ENCODE results near the gene TRAFD1.
"Not testable (repeated sequence)": the region's sequence is repeated elsewhere in the genome, so short reads cannot be mapped to it uniquely, and the experiment has no call there.

Gene TRAFD1

GRCh38 chr12:112126911-112127310 lies 1.6 kb downstream of the TRAFD1 start:
- Mint-ChIP-seq H3K27ac (peak overlapping the region; percentile 83), H3K4me3 (peak overlapping the region; percentile 85), H3K27me3 (ENCODE audit: low read depth) (peaks cover 2% of the 10 kb centered on the region), H3K36me3 (ENCODE audit: low read depth) (peaks cover 16% of the 10 kb centered on the region), H3K4me1 (ENCODE audit: low read depth) (peaks cover 49% of the 10 kb centered on the region), H3K9me3 (no peaks in the 10 kb centered on the region)
- no peak for DNase-seq (ENCODE audit: low spot score)

GRCh38 chr12:112130441-112130998 lies 5.2 kb downstream of the TRAFD1 start:
- peaks cover 54% of the 10 kb centered on the region for H3K4me1 Mint-ChIP-seq (ENCODE audit: low read depth)
- peaks cover 33% of the 10 kb centered on the region for H3K36me3 Mint-ChIP-seq (ENCODE audit: low read depth)
- H3K27ac Mint-ChIP-seq: peak overlapping the region; percentile 87
- no peak for DNase-seq (ENCODE audit: low spot score)
- no peaks in the 10 kb centered on the region for H3K27me3 Mint-ChIP-seq (ENCODE audit: low read depth)
- H3K9me3 Mint-ChIP-seq: no peaks in the 10 kb centered on the region
- peak overlapping the region; percentile 75 for H3K4me3 Mint-ChIP-seq

- H3K36me3 Mint-ChIP-seq (ENCODE audit: low read depth): peaks cover 28% of the 10 kb centered on the region
- no peaks in the 10 kb centered on the region for H3K27me3 Mint-ChIP-seq (ENCODE audit: low read depth)
- no peak overlapping the region for H3K27ac Mint-ChIP-seq
- H3K4me1 Mint-ChIP-seq (ENCODE audit: low read depth): peaks cover 48% of the 10 kb centered on the region
- DNase-seq (ENCODE audit: low spot score): no peak
- H3K4me3 Mint-ChIP-seq: peak overlapping the region; percentile 75
- H3K9me3 Mint-ChIP-seq: no peaks in the 10 kb centered on the region
Observed at GRCh38 chr12:112131686-112132085, 6.3 kb downstream of the TRAFD1 start.

GRCh38 chr12:112133418-112133817 lies 8.1 kb downstream of the TRAFD1 start:
- H3K4me3 Mint-ChIP-seq: no peak overlapping the region
- H3K36me3 Mint-ChIP-seq (ENCODE audit: low read depth): peaks cover 25% of the 10 kb centered on the region
- peaks cover 35% of the 10 kb centered on the region for H3K4me1 Mint-ChIP-seq (ENCODE audit: low read depth)
- no peak for DNase-seq (ENCODE audit: low spot score)
- no peaks in the 10 kb centered on the region for H3K9me3 Mint-ChIP-seq
- no peaks in the 10 kb centered on the region for H3K27me3 Mint-ChIP-seq (ENCODE audit: low read depth)
- H3K27ac Mint-ChIP-seq: no peak overlapping the region

- no peaks in the 10 kb centered on the region for H3K27me3 Mint-ChIP-seq (ENCODE audit: low read depth)
- no peak for DNase-seq (ENCODE audit: low spot score)
- H3K27ac Mint-ChIP-seq: no peak overlapping the region
- H3K36me3 Mint-ChIP-seq (ENCODE audit: low read depth): peaks cover 28% of the 10 kb centered on the region
- H3K4me1 Mint-ChIP-seq (ENCODE audit: low read depth): peaks cover 25% of the 10 kb centered on the region
- H3K4me3 Mint-ChIP-seq: no peak overlapping the region
- H3K9me3 Mint-ChIP-seq: no peaks in the 10 kb centered on the region
Observed at GRCh38 chr12:112134731-112135130, 9.4 kb downstream of the TRAFD1 start.

- H3K4me1 Mint-ChIP-seq (ENCODE audit: low read depth): peaks cover 4% of the 10 kb centered on the region
- no peak overlapping the region for H3K4me3 Mint-ChIP-seq
- no peaks in the 10 kb centered on the region for H3K9me3 Mint-ChIP-seq
- H3K27ac Mint-ChIP-seq: peak overlapping the region; percentile 19
- H3K27me3 Mint-ChIP-seq (ENCODE audit: low read depth): no peaks in the 10 kb centered on the region
- DNase-seq (ENCODE audit: low spot score): no peak
- H3K36me3 Mint-ChIP-seq (ENCODE audit: low read depth): peaks cover 47% of the 10 kb centered on the region
Observed at GRCh38 chr12:112140728-112141127, 15.4 kb downstream of the TRAFD1 start.

GRCh38 chr12:112146123-112146522 lies 20.8 kb downstream of the TRAFD1 start:
- no peaks in the 10 kb centered on the region for H3K27me3 Mint-ChIP-seq (ENCODE audit: low read depth)
- peaks cover 60% of the 10 kb centered on the region for H3K36me3 Mint-ChIP-seq (ENCODE audit: low read depth)
- H3K27ac Mint-ChIP-seq: no peak overlapping the region
- H3K9me3 Mint-ChIP-seq: no peaks in the 10 kb centered on the region
- H3K4me3 Mint-ChIP-seq: no peak overlapping the region
- peaks cover 3% of the 10 kb centered on the region for H3K4me1 Mint-ChIP-seq (ENCODE audit: low read depth)
- DNase-seq (ENCODE audit: low spot score): no peak

GRCh38 chr12:112148031-112148513 lies 22.7 kb downstream of the TRAFD1 start:
- H3K36me3 Mint-ChIP-seq (ENCODE audit: low read depth): peaks cover 63% of the 10 kb centered on the region
- no peak overlapping the region for H3K27ac Mint-ChIP-seq
- no peaks in the 10 kb centered on the region for H3K9me3 Mint-ChIP-seq
- H3K4me1 Mint-ChIP-seq (ENCODE audit: low read depth): peaks cover 3% of the 10 kb centered on the region
- no peak for DNase-seq (ENCODE audit: low spot score)
- no peak overlapping the region for H3K4me3 Mint-ChIP-seq
- H3K27me3 Mint-ChIP-seq (ENCODE audit: low read depth): no peaks in the 10 kb centered on the region

GRCh38 chr12:112149596-112149995 lies 24.2 kb downstream of the TRAFD1 start:
- H3K27ac Mint-ChIP-seq: no peak overlapping the region
- H3K4me3 Mint-ChIP-seq: no peak overlapping the region
- H3K9me3 Mint-ChIP-seq: no peaks in the 10 kb centered on the region
- no peaks in the 10 kb centered on the region for H3K27me3 Mint-ChIP-seq (ENCODE audit: low read depth)
- peaks cover 66% of the 10 kb centered on the region for H3K36me3 Mint-ChIP-seq (ENCODE audit: low read depth)
- peaks cover 3% of the 10 kb centered on the region for H3K4me1 Mint-ChIP-seq (ENCODE audit: low read depth)
- no peak for DNase-seq (ENCODE audit: low spot score)

GRCh38 chr12:112151766-112152541 lies 26.6 kb downstream of the TRAFD1 start:
- H3K4me1 Mint-ChIP-seq (ENCODE audit: low read depth): no peaks in the 10 kb centered on the region
- H3K27ac Mint-ChIP-seq: no peak overlapping the region
- DNase-seq (ENCODE audit: low spot score): no peak
- peaks cover 69% of the 10 kb centered on the region for H3K36me3 Mint-ChIP-seq (ENCODE audit: low read depth)
- peaks cover 7% of the 10 kb centered on the region for H3K9me3 Mint-ChIP-seq
- no peak overlapping the region for H3K4me3 Mint-ChIP-seq
- no peaks in the 10 kb centered on the region for H3K27me3 Mint-ChIP-seq (ENCODE audit: low read depth)

- no peak overlapping the region for H3K27ac Mint-ChIP-seq
- peaks cover 5% of the 10 kb centered on the region for H3K4me1 Mint-ChIP-seq (ENCODE audit: low read depth)
- DNase-seq (ENCODE audit: low spot score): no peak
- peaks cover 17% of the 10 kb centered on the region for H3K9me3 Mint-ChIP-seq
- H3K36me3 Mint-ChIP-seq (ENCODE audit: low read depth): peaks cover 78% of the 10 kb centered on the region
- H3K27me3 Mint-ChIP-seq (ENCODE audit: low read depth): no peaks in the 10 kb centered on the region
- H3K4me3 Mint-ChIP-seq: no peak overlapping the region
Observed at GRCh38 chr12:112153181-112153892, 28.0 kb downstream of the TRAFD1 start.

- no peak overlapping the region for H3K27ac Mint-ChIP-seq
- H3K27me3 Mint-ChIP-seq (ENCODE audit: low read depth): no peaks in the 10 kb centered on the region
- peaks cover 20% of the 10 kb centered on the region for H3K9me3 Mint-ChIP-seq
- peaks cover 7% of the 10 kb centered on the region for H3K4me1 Mint-ChIP-seq (ENCODE audit: low read depth)
- peaks cover 78% of the 10 kb centered on the region for H3K36me3 Mint-ChIP-seq (ENCODE audit: low read depth)
- H3K4me3 Mint-ChIP-seq: no peak overlapping the region
- no peak for DNase-seq (ENCODE audit: low spot score)
Observed at GRCh38 chr12:112153893-112154219, 28.5 kb downstream of the TRAFD1 start.

- H3K4me1 Mint-ChIP-seq (ENCODE audit: low read depth); H3K27me3 Mint-ChIP-seq (ENCODE audit: low read depth); DNase-seq (ENCODE audit: low spot score): not testable (repeated sequence)
- Mint-ChIP-seq H3K36me3 (ENCODE audit: low read depth) (peaks cover 64% of the 10 kb centered on the region), H3K9me3 (peaks cover 20% of the 10 kb centered on the region), H3K4me3 (peak overlapping the region; percentile 21), H3K27ac (peak overlapping the region; percentile 56)
Observed at GRCh38 chr12:112158461-112159145, 33.2 kb downstream of the TRAFD1 start.

- Mint-ChIP-seq H3K27me3 (ENCODE audit: low read depth) (no peaks in the 10 kb centered on the region), H3K27ac (peak overlapping the region; percentile 70), H3K36me3 (ENCODE audit: low read depth) (peaks cover 58% of the 10 kb centered on the region), H3K4me1 (ENCODE audit: low read depth) (peaks cover 9% of the 10 kb centered on the region), H3K4me3 (no peak overlapping the region), H3K9me3 (peaks cover 20% of the 10 kb centered on the region)
- no peak for DNase-seq (ENCODE audit: low spot score)
Observed at GRCh38 chr12:112159146-112159541, 33.8 kb downstream of the TRAFD1 start.
